HG02623 (cell line): ENCODE data around the gene DMPK.
"Not testable (repeated sequence)": the region's sequence is repeated elsewhere in the genome, so short reads cannot be mapped to it uniquely, and the experiment has no call there.

Source experiments
- ATAC-seq: cut with Tn5 transposase; IDR thresholded peaks from one replicate; pipeline ENCODE4 v1.9.1; 2021; ENCODE audit warnings: moderate library complexity; ENCODE audit not compliant: unreplicated experiment

DMPK gene

DNA sequence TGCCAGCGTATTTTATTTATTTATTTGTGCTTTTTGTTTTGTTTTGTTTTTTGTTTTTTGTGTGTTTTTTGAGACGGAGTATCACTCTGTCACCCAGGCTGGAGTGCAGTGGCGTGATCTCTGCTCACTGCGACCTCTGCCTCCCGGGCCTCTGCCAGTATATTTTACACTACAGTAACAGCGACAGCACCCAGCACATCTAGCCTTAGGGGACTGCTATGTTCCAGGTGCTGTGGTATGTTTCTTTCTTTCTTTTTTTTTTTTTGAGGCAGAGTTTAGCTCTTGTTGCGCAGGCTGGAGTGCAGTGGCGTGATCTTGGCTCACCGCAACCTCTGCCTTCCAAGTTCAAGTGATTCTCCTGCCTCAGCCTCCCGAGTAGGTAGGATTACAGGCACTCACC lies 30.8 kb downstream of the DMPK start:
- ATAC-seq = not testable (repeated sequence)

DNA sequence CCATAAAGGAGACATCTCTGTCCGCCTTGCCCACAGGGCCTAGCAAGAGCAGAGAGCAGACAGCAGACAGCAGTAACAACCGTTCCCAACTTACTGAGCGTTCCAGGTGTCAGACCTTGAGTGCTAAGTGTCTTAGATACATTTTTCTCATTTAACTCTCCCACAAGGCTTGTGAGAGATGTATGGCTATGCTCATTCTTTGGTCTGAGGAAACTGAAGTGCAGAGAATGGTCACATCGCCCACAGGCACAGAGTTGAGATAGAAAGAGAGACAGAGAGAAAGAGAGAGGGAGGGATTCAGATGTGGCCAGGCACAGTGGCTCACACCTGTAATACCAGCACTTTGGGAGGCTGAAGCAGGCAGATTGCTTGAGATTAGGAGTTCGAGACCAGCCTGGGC lies 34.8 kb downstream of the DMPK start:
- ATAC-seq = no peak

DNA sequence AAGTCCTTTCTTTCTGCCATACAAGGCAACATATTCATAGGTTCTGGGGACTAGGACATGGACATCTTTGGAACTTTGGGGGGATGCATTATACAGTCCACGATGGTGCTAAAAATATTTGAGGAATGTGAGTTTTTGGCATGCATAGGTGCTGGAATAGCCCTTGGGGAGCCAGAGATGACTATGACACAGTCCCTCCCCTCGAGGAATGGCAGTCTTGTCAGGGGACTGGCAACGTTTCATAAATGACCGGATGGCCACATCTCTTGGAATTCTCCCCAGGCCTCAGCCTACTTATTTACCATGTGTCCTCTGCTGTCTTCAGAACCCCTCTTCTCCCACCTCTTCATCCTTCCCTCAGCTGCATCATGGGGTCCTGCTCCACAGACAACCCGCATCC lies 35.4 kb downstream of the DMPK start:
- no peak for ATAC-seq

DNA sequence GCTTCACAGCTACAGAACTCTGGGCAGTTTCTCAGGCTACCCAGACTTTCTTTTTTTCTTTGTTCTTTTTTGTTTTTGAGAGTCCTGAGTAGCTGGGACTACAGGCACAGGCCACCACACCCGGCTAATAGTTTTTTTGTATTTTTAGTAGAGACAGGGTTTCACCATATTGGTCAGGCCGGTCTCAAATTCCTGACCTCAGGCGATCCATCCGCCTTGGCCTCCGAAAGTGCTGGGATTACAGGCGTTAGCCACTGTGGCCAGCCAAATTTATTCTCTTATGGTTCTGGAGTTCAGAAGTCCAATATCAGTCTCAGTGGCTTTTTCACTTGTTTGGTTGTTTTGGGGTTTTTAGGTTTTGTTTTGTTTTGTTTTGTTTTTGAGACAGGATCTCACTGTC lies 36.7 kb downstream of the DMPK start:
- ATAC-seq = no peak

DNA sequence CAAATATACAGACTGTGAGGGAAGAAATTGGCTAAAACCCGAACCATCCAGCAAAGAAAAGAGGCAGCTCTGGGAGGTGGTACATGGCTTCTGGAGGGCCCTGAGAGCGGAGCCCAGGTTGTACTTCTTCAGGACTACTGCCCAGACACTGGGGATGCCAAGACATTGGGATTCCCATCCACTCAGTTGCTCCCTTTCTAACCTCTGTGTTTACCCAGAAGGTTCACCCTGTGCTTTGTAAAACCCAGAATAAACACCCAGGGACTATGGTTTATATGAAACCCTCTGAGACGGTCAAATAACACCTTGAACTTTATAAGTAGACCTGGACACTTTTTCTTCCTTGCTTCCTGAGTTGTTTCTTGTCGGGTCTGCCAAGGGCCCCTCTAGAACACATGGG lies 39.3 kb downstream of the DMPK start:
- no peak for ATAC-seq

DNA sequence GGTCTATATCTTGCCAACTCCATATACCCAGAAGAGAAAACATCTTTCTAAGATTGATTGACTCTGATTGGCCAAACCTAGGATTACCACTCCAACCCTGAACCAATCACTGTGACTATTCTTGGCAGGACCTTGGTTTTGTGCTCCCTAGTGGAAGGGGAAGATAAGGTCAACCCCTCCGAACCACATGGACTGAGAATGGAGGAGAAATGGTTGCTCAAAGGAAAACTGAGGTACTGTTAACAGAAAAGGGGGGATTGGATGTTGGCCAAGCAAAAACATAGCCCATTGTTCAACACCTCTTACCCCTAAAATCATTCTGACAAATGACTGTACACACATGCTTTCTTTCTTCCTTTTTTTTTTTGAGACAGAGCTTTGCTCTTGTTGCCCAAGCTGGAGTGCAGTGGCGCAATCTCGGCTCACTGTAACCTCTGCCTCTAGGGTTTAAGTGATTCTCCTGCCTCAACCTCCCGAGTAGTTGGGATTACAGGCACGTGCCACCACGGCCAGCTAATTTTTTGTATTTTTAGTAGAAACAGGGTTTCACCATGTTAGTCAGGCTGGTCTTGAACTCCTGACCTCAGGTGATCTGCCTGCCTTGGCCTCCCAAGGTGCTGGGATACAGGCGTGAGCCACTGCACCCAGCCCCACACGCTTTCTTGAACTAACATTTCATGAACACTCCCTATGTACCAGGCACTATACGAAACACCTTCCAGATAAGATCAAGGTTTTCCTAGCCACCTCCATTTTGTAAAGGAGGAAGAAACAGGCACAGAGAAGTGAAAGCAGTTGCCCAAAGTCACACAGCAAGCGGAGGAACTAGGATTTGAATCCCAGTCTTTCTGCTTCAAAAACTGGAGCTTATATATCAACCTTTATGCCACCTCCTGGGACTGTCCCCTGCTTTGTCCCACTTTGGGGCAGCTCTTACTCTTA lies 42.5 kb downstream of the DMPK start:
- no peak for ATAC-seq

DNA sequence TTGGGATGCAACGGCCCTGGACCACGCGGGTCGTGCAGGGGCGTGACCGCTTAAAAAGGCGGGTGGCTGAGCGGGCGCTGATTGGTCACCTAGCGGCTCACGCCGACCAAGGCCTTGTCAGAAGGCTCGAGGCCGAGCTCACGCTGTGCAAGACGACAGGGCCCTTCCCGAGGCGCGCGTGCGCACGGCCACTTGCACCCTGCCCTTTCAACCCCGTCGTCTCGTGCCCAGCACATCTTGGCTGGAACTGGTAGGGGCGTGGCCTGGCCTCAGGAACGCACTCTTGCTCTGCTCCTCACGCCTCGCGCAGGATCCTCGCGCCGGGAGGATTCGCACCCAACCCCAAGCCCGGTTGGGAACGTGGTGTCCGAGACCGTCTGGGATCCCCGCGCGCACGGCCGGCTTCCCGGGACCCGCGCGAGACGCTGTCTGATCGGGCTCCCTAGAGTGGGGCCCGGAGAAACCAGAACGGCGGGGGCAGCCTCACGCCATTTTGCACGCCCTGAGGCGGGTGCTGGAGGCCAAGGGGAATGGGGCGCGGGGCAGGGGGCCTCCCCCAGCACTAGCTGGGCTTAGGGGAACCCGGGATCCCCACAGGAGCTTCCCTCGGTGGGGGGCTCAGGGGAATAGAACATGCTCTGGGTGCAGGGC lies 49.0 kb downstream of the DMPK start, which contains the start of gene MEIOSIN:
MEIOSIN (plus strand) TSS at position 280 of the 651 bp plus-strand sequence. CDS start 1,938 bp downstream, outside the sequence.
- ATAC-seq = no peak

DNA sequence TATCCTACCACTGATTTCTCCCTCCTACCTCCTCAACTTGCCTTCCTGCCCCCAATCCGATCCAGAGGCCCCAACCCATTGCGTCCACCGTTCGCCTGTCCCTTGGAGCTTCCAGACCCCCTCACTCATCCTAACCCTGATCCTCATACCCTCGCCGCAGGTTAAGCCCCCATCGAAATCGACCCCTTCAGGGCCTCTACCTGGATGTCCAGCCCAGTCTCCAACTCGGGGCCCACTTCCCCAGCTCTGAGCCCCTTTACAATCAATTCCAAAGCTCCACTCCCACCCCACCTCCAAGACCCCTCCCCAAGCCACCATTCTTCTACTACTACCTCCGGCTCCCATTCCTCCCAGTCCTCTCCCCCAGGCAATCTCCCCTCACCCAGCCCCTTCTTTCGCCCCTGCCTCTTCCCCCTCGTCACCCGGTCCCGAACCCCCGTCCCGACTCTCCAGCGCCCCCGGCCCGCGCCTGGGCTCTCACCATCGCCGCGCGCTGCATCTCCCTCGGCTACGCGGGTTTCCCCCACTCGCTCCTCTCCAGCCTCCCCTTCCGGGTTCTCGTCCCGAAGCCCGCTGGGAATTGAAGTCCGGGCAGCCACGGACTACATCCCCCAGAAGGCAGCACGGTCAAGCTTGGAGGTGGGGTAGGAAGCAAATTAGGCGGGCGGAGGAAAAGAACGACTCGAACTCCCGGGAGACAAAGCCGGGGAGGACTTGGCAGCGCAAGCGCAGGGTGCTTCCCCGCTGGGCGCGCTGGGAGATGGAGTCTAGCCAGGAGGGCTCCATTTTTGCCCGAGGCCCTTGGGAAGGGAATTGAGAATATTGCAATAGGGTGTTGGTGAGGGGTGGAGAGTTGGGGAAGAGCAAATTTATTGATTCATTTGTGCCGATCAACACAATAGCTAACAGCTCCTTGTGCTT lies 51.7 kb downstream of the DMPK start, which contains the start of gene FBXO46:
FBXO46 (minus strand) TSS at position 529 of the 921 bp plus-strand sequence. CDS start 17,401 bp downstream, outside the sequence.
- peak; percentile 90 for ATAC-seq

DNA sequence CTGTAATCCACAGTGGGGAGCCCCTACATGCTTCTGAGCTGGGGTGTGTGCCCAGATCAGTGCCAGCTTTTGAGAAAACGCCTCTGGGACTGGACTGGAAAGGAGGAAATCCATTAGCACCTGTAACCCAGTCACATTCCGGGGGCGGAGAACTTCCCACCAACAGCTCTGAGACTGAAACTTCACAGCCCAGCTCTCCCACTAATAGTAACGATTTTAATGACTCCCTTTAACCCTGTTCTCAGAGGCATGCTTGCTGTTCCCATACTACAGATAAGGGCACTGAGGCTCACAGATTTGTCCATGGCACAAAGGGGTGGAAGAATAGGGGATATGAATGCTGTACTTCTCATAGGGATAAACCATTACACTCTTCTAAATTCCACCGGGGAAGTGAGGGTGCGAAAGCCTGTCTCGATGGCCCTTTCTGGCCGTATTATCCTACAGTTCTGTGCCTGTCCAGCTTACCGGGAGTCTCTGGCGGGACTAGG lies 52.4 kb downstream of the DMPK start:
- ATAC-seq = no peak

DNA sequence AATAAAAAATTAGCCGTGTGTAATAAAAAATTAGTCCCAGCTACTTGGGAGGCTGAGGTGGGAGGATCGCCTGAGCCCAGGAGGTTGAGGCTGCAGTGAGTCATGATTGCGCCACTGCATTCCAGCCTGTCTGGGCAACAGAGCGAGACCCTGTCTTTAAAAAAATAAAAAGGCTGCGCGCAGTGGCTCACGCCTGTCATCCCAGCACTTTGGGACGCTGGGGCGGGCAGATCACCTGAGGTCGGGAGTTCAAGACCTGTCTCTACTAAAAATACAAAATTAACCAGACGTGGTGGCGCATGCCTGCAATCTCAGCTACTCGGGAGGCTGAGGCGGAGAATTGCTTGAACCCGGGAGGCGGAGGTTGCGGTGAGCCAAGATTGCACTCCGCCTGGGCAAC lies 53.6 kb downstream of the DMPK start:
- ATAC-seq = not testable (repeated sequence)

DNA sequence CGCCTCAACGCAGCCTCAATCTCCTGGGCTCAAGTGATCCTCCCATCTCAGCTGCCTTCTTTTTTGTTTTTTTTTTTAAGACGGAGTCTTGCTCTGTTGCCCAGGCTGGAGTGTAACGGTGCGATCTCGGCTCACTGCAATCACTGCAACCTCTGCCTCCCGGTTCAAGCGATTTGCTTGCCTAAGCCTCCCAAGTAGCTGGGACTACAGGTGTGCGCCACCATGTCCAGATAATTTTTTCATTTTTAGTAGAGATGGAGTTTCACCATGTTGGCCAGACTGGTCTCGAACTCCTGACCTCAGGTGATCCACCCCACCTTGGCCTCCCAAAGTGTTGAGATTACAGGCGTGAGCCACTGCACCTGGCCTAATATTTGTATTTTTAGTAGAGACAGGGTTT lies 62.2 kb downstream of the DMPK start:
- ATAC-seq = not testable (repeated sequence)
